Measurements from ENCODE around the gene ZP1.

GRCh38 chr11:60872124-60872960 is 5.0 kb downstream of the ZP1 start:
- TF ChIP-seq EP300 (IDR thresholded peaks at IDR 0.05; ENCODE audit: low read depth) (no peak), POLR2A (IDR thresholded peaks at IDR 0.05) (no peak), CTCF (IDR thresholded peaks at IDR 0.05) (no peak)
